Activated CD4-positive, alpha-beta T cell treated with anti-CD3 and anti-CD28 coated beads, Interleukin-2, Interleukin-4, amounts not matched to agents 100 ng/mL and 50 ng/mL, durations not matched to agents 16 hours and 8 hours (primary cell): ENCODE data around the gene TMEM88.

Source experiments
- DNase-seq: peaks from one replicate; pipeline ENCODE4 v3.0.0-alpha.2; 2020; ENCODE audit warnings: low spot score

Gene TMEM88

GRCh38 chr17:7843536-7844291 lies 11.2 kb upstream of the TMEM88 start:
- peak; percentile 83 for DNase-seq

GRCh38 chr17:7844292-7845154 lies 10.3 kb upstream of the TMEM88 start:
- DNase-seq = peak; percentile 94

GRCh38 chr17:7845359-7846062 lies 9.4 kb upstream of the TMEM88 start:
- no peak for DNase-seq

GRCh38 chr17:7846063-7846735 lies 8.7 kb upstream of the TMEM88 start:
- no peak for DNase-seq

GRCh38 chr17:7846765-7847661 lies 7.9 kb upstream of the TMEM88 start:
- no peak for DNase-seq

GRCh38 chr17:7848131-7848579 lies 6.7 kb upstream of the TMEM88 start:
- no peak for DNase-seq

- DNase-seq = no peak
Observed at GRCh38 chr17:7848739-7849129, 6.1 kb upstream of the TMEM88 start.

GRCh38 chr17:7849130-7849750 lies 5.6 kb upstream of the TMEM88 start:
- DNase-seq = no peak

GRCh38 chr17:7849751-7850504 lies 4.9 kb upstream of the TMEM88 start:
- no peak for DNase-seq

GRCh38 chr17:7850701-7851437 lies 4.0 kb upstream of the TMEM88 start:
- DNase-seq = no peak

GRCh38 chr17:7851438-7852261 lies 3.2 kb upstream of the TMEM88 start:
- DNase-seq = peak; percentile 93

GRCh38 chr17:7852262-7852670 lies 2.6 kb upstream of the TMEM88 start:
- no peak for DNase-seq

GRCh38 chr17:7852919-7853690 lies 1.8 kb upstream of the TMEM88 start:
- no peak for DNase-seq

GRCh38 chr17:7853691-7854038 lies 1.2 kb upstream of the TMEM88 start:
- no peak for DNase-seq

GRCh38 chr17:7854078-7854777 lies 638 bp upstream of the TMEM88 start:
- no peak for DNase-seq

GRCh38 chr17:7855660-7856010 lies 769 bp downstream of the TMEM88 start:
- DNase-seq = no peak
